Adrenal gland (tissue), 12 donors: ENCODE data around the gene RNF187. TPM values are rescaled to one million over a fixed set of nuclear protein-coding genes. Genes with fewer than 3 reads are reported as not detected.
"Not testable (repeated sequence)": the region's sequence is repeated elsewhere in the genome, so short reads cannot be mapped to it uniquely, and the experiment has no call there.

Source experiments
- DNase-seq, 7 donors: peaks; one replicate each; pipeline ENCODE4 v3.0.0-alpha.2; 2019 to 2020
- H3K27ac ChIP-seq, 5 donors: fragments of 200-600 bp; sonication (generic) in 4 of 5; 1 replicate in 3 of 5; 2 replicates in 2 of 5; pipeline versions ENCODE4 v1.5.1 to v1.8.0; 2016 to 2020; ENCODE audit warnings: mild to moderate bottlenecking in 1 of 5
- H3K27me3 ChIP-seq: fragments of 200-600 bp; 2 replicates; pipeline ENCODE4 v1.8.0; 2021
- H3K36me3 ChIP-seq, 2 donors: fragments of 200-600 bp; replicated peaks in 1 of 2; 1 replicate in 1 of 2; 2 replicates in 1 of 2; pipeline versions ENCODE4 v1.5.1 to v1.8.0; 2018 to 2022
- H3K4me1 ChIP-seq, 2 donors: fragments of 200-600 bp; replicated peaks in 1 of 2; 1 replicate in 1 of 2; 2 replicates in 1 of 2; pipeline versions ENCODE4 v1.5.1 to v1.8.0; 2018 to 2021
- H3K4me3 ChIP-seq, 4 donors: fragments of 200-600 bp; sonication (generic) in 3 of 4; one replicate each; pipeline ENCODE4 v1.5.1; 2016 to 2018
- H3K9me3 ChIP-seq, 3 donors: fragments of 200-600 bp; sonication (generic) in 1 of 3; replicated peaks in 1 of 3; 1 replicate in 2 of 3; 2 replicates in 1 of 3; pipeline versions ENCODE4 v1.5.1 to v1.8.0; 2016 to 2021
- CTCF ChIP-seq, 6 experiments: fragments of 450-650 bp in 4 of 6; fragments of 200-600 bp in 2 of 6; sonication (generic) in 1 of 6; IDR thresholded peaks; 1 replicate in 5 of 6; 2 replicates in 1 of 6; pipeline versions ENCODE4 v1.5.1 to v1.8.0; 2016 to 2021; ENCODE audit warnings: antibody characterized with exemption in 6 of 6, mild to moderate bottlenecking in 2 of 6, moderate library complexity in 1 of 6
- POLR2A ChIP-seq, 2 donors: fragments of 450-650 bp; IDR thresholded peaks; one replicate each; pipeline ENCODE4 v1.6.1; 2017; ENCODE audit warnings: antibody characterized with exemption in 2 of 2, mild to moderate bottlenecking in 2 of 2, moderate library complexity in 1 of 2
- WGBS, 4 donors: extraction: QIAGEN DNeasy Blood & Tissue Kit in 2 of 4; methylation state at CpG; one replicate each; pipeline versions ENCODE4 v1.1.5 to v1.1.7; 2013 to 2017; 5-methylcytosine and 5-hydroxymethylcytosine counted together
- intact Hi-C, 2 donors: fragments of 100-400 bp; cut with DNase I; formaldehyde crosslinking; loops; one replicate each; pipeline versions ENCODE4 v1.14.1 to v1.15.0; 2022 to 2023
- polyA plus RNA-seq, 3 donors: library from polyadenylated mRNA; stranded (reverse); fragments of 200-250 nt in 2 of 3; fragments of 350-450 nt in 1 of 3; fragmentation: Illumina TruSeq in 1 of 3; extraction: RNeasy Lipid Tissue Mini Kit (QIAGEN cat#74804) in 1 of 3; gene quantifications; one replicate each; pipeline ENCODE4 v1.2.3, GENCODE V29; 2013 to 2014
- total RNA-seq, 9 donors: library from RNA; depleted of rRNA in 4 of 9; stranded (reverse); fragments of >200 nt in 4 of 9; fragments of 120-200 nt in 1 of 9; fragmentation: NEBNext Ultra II Directional in 1 of 9; extraction: Animal tissue kit (Norgen Biotek cat#: 25700) in 1 of 9; gene quantifications; one replicate each; pipeline versions ENCODE4 v1.1.0 to v1.2.4, GENCODE V29; 2013 to 2023
- donor health status: healthy with polysubstance abuse.
- donor health status: Bipolar disorder and iron deficiency.
- donor health status: DM: yes; HTN: yes; CAD: no.
- donor health status: DM: no; HTN: no; CAD: no.
- donor health status: DM: no; HTN: no; CAD: no.
- donor health status: DM: yes; HTN: yes; CAD: no.

RNF187 gene
- total and polyA plus RNA-seq, 12 donors = 21.9 to 306 (median 149) TPM

- Histone ChIP-seq H3K36me3 (no peaks in the 10 kb centered on the region), H3K4me1 (peaks cover 0 to 16% of the 10 kb centered on the region in 2 donors), H3K27ac (no peak overlapping the region), H3K4me3 (no peak overlapping the region), H3K27me3 (peaks cover 30% of the 10 kb centered on the region), H3K9me3 (no peaks in the 10 kb centered on the region)
- WGBS, 4 donors = 52 to 77% (median 57%) methylated on average over 8 of the region's 8 CpGs
- intact Hi-C loops = no loop called here
- no peak for DNase-seq
- no peak for TF ChIP-seq CTCF (IDR thresholded peaks at IDR 0.05)
- TF ChIP-seq POLR2A (IDR thresholded peaks at IDR 0.05) = no peak
Observed at GRCh38 chr1:228465571-228466146, 21.5 kb upstream of the RNF187 start.

- H3K4me3 ChIP-seq, intact Hi-C loops, H3K9me3 ChIP-seq, H3K36me3 ChIP-seq, DNase-seq, H3K27ac ChIP-seq: not testable (repeated sequence)
- H3K4me1 ChIP-seq = peaks cover 0 to 16% of the 10 kb centered on the region in 2 donors
- WGBS, 4 donors = 56 to 68% (median 61%) methylated on average over 2 of the region's 2 CpGs
- H3K27me3 ChIP-seq = peaks cover 36% of the 10 kb centered on the region
Observed at GRCh38 chr1:228468188-228468587, 19.0 kb upstream of the RNF187 start.

GRCh38 chr1:228469413-228470162 lies 17.6 kb upstream of the RNF187 start:
- peaks cover 36% of the 10 kb centered on the region for H3K27me3 ChIP-seq

GRCh38 chr1:228471154-228471761 lies 15.9 kb upstream of the RNF187 start:
- no peak for DNase-seq
- intact Hi-C loops = loop anchor here in 1 of 2 donors (5.0 kb wide), 1 partner anchor 41 kb away; no protein-coding TSS in a partner anchor
- Histone ChIP-seq H3K27ac (no peak overlapping the region), H3K4me1 (no peaks in the 10 kb centered on the region), H3K4me3 (no peak overlapping the region), H3K9me3 (no peaks in the 10 kb centered on the region), H3K27me3 (peaks cover 26% of the 10 kb centered on the region), H3K36me3 (no peaks in the 10 kb centered on the region)
- WGBS, 4 donors = 55 to 68% (median 62%) methylated on average over 17 to 37 of the region's 37 CpGs
- TF ChIP-seq CTCF (IDR thresholded peaks at IDR 0.05) (no peak), POLR2A (IDR thresholded peaks at IDR 0.05) (no peak)

More at GRCh38 chr1:228469413-228470162, 17.6 kb upstream of the RNF187 start:
- TF ChIP-seq POLR2A (IDR thresholded peaks at IDR 0.05) (no peak), CTCF (IDR thresholded peaks at IDR 0.05) (no peak)
- DNase-seq = no peak
- Histone ChIP-seq H3K9me3 (no peaks in the 10 kb centered on the region), H3K4me3 (no peak overlapping the region), H3K27ac (no peak overlapping the region), H3K4me1 (peaks cover 0 to 5% of the 10 kb centered on the region in 2 donors), H3K36me3 (no peaks in the 10 kb centered on the region)
- WGBS, 4 donors = 12 to 22% (median 19%) methylated on average over 16 to 33 of the region's 33 CpGs
- intact Hi-C loops = loop anchor here in 1 of 2 donors (5.0 kb wide), 1 partner anchor 43 kb away; no protein-coding TSS in a partner anchor
